Measurements from ENCODE around the gene PIGQ.

- TF ChIP-seq CTCF (IDR thresholded peaks at IDR 0.05) (no peak), POLR2A (IDR thresholded peaks at IDR 0.05) (no peak)
These were observed 8.6 kb downstream of the PIGQ start for GRCh38 chr16:578232-578869.
